Pancreas (tissue), 10 donors: Measurements from ENCODE around the gene PAGR1. TPM values are rescaled to one million over a fixed set of nuclear protein-coding genes. Genes with fewer than 3 reads are reported as not detected.

Source experiments
- ATAC-seq, 4 donors: fragments of 200-7000 bp; cut with Tn5 transposase; one replicate each; pipeline versions ENCODE4 v1.8.0 to v1.9.1; 2020; ENCODE audit warnings: mild to moderate bottlenecking in 4 of 4, moderate library complexity in 4 of 4
- DNase-seq, 6 donors: peaks; one replicate each; pipeline ENCODE4 v3.0.0-alpha.2; 2020
- FAIRE-seq: peaks from 2 replicates; lab custom pipeline; 2012; peaks lifted over from hg19 to GRCh38; lab: Jason Lieb, UNC
- H3K27ac ChIP-seq, 4 donors: fragments of 200-600 bp; sonication (generic); 1 replicate in 3 of 4; 2 replicates in 1 of 4; pipeline versions ENCODE4 v1.5.0 to v1.8.0; 2020
- H3K27me3 ChIP-seq, 4 donors: fragments of 200-600 bp; one replicate each; pipeline ENCODE4 v1.8.0; 2021
- H3K36me3 ChIP-seq, 3 donors: fragments of 200-600 bp; sonication (generic) in 1 of 3; one replicate each; pipeline versions ENCODE4 v1.5.0 to v1.8.0; 2020 to 2021
- H3K4me1 ChIP-seq, 3 donors: fragments of 200-600 bp; one replicate each; pipeline ENCODE4 v1.8.0; 2021
- H3K4me3 ChIP-seq, 4 donors: fragments of 200-600 bp; sonication (generic) in 2 of 4; one replicate each; pipeline versions ENCODE4 v1.5.0 to v1.8.0; 2020 to 2021
- H3K9me3 ChIP-seq, 4 donors: fragments of 200-600 bp; one replicate each; pipeline ENCODE4 v1.8.0; 2021
- WGBS, 2 donors: extraction: QIAGEN DNeasy Blood & Tissue Kit; methylation state at CpG; one replicate each; pipeline ENCODE4 v1.1.7; 2013; 5-methylcytosine and 5-hydroxymethylcytosine counted together
- intact Hi-C, 3 donors: fragments of 100-400 bp; cut with DNase I; formaldehyde crosslinking; loops; one replicate each; pipeline versions ENCODE4 v1.11.1 to v1.14.2; 2022
- polyA plus RNA-seq, 2 donors: library from polyadenylated mRNA; stranded (reverse); fragments of 200-250 nt; gene quantifications; one replicate each; pipeline ENCODE4 v1.2.3, GENCODE V29; 2013
- total RNA-seq, 6 donors: library from RNA; stranded (reverse); fragmentation: NEBNext Ultra II Directional in 4 of 6; extraction: Animal tissue kit (Norgen Biotek cat#: 25700) in 4 of 6; gene quantifications; one replicate each; pipeline versions ENCODE4 v1.2.1 to v1.2.4, GENCODE V29; 2021 to 2023
- TF ChIP-seq, protein P1 (sequence below), 4 donors: fragments of 200-600 bp; sonication (generic) in 3 of 4; IDR thresholded peaks; one replicate each; pipeline versions ENCODE4 v1.5.0 to v1.8.0; 2021; ENCODE audit warnings: antibody characterized with exemption in 4 of 4
- donor health status: healthy with polysubstance abuse.
- donor health status: DM: no; HTN: no; CAD: no; lungs with moderate emphysema.
- donor health status: DM: no; HTN: no; CAD: no.
- donor health status: control.
- donor health status: control.
- donor health status: Bipolar disorder and iron deficiency.
- donor health status: DM: yes; HTN: yes; CAD: no.
- donor health status: DM: no; HTN: no; CAD: no.
- donor health status: DM: no; HTN: no; CAD: no.
- donor health status: DM: yes; HTN: yes; CAD: no.

The PAGR1 gene
- total and polyA plus RNA-seq, 8 donors: 8.1 to 34.7 (median 12.7) TPM

DNA sequence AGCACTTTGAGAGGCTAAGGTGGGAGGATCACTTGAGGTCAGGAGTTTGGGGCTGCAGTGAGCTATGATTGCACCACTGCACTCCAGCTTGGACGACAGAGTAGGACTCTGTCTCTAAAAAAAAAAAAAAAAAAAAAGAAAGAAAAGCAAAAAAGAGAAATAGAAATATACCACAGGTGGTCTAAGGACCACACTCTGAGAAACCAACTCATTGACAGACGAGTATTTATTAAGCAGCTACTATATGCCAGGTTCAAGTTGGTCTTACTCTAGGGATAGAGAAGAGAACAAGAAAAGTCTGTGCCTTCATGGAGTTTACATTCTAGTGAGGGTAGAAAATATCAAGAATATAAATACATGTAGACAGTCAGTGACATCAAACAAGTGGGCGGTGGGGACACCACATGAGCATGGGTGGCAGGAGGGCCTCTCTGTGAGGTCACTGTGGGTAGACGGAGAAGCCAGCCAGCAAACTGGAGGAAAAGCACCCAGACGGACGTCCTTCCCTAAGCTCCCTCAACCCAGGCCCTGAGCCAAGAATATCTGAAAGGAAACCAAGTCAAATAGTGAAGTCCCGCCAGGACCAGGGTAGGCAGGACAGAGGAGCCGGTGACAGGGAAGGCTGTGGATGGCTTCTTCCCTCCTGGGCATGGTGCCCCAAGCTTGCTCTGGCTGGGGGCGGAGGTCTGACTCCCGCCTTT lies 42.3 kb downstream of the PAGR1 start:
- peaks cover 0 to 9% (median 0%) of the 10 kb centered on the region in 3 donors for H3K36me3 ChIP-seq
- H3K27me3 ChIP-seq: no peaks in the 10 kb centered on the region
- intact Hi-C loops: no loop called here
- peaks cover 0 to 13% (median 11%) of the 10 kb centered on the region in 3 donors for H3K4me1 ChIP-seq
- no peak for FAIRE-seq
- no peak overlapping the region for H3K27ac ChIP-seq
- no peak for ATAC-seq
- H3K9me3 ChIP-seq: no peaks in the 10 kb centered on the region
- no peak overlapping the region for H3K4me3 ChIP-seq
- TF ChIP-seq, protein P1, sequence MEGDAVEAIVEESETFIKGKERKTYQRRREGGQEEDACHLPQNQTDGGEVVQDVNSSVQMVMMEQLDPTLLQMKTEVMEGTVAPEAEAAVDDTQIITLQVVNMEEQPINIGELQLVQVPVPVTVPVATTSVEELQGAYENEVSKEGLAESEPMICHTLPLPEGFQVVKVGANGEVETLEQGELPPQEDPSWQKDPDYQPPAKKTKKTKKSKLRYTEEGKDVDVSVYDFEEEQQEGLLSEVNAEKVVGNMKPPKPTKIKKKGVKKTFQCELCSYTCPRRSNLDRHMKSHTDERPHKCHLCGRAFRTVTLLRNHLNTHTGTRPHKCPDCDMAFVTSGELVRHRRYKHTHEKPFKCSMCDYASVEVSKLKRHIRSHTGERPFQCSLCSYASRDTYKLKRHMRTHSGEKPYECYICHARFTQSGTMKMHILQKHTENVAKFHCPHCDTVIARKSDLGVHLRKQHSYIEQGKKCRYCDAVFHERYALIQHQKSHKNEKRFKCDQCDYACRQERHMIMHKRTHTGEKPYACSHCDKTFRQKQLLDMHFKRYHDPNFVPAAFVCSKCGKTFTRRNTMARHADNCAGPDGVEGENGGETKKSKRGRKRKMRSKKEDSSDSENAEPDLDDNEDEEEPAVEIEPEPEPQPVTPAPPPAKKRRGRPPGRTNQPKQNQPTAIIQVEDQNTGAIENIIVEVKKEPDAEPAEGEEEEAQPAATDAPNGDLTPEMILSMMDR (IDR thresholded peaks at IDR 0.05): no peak
- DNase-seq: peak in 1 of 6 donors; percentile 58
- WGBS, 2 donors: 50 to 53% methylated on average over 10 of the region's 10 CpGs

DNA sequence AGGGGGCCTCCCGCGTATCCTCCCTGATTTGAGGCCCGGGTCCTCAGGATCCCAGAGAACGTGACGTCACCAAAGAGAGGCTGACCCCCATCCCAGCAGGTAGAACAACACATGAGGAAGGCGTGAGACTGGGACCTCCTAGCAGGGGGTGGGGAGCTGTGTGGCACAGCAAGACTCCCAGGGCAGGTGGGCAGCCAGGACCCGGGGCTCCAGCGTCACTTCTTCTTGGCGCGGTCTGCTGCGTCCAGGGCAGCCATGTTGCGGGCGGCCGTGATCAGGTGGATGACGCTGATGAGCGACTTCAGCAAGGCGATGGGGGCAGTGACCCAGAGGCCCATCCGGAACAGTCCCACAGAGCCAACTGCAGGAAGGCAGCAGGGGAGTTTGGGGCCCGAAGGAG lies 43.0 kb downstream of the PAGR1 start:
- Histone ChIP-seq H3K4me3 (no peak overlapping the region), H3K36me3 (peaks cover 0 to 9% (median 0%) of the 10 kb centered on the region in 3 donors), H3K27ac (no peak overlapping the region), H3K27me3 (no peaks in the 10 kb centered on the region), H3K9me3 (no peaks in the 10 kb centered on the region), H3K4me1 (peaks cover 0 to 16% (median 11%) of the 10 kb centered on the region in 3 donors)
- ATAC-seq (no peak), DNase-seq (no peak), FAIRE-seq (no peak)
- TF ChIP-seq, protein P1 (IDR thresholded peaks at IDR 0.05): no peak
- intact Hi-C loops: no loop called here
- 91 to 95% methylated on average over 18 to 19 of the region's 19 CpGs for WGBS, 2 donors

DNA sequence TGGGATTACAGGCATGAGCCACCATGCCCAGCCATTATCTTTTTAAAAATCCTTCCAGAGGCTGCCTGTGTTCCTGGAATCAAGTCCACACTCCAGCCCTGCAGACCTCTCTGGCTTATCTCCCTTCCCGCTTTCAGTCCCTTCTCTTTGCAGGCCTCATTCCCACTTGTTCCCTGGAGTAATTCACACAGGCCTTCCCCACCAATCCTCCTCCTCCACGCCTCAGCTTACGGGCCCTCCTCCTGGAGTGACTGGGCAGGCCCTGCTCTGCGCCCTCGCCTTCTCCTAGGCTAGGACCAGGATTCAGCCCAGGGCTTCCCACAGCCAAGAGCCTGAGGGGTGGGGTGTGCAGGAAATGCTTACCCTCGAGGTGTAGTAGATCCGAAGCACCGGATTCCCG lies 44.3 kb downstream of the PAGR1 start:
- H3K27ac ChIP-seq: no peak overlapping the region
- FAIRE-seq: no peak
- DNase-seq: no peak

DNA sequence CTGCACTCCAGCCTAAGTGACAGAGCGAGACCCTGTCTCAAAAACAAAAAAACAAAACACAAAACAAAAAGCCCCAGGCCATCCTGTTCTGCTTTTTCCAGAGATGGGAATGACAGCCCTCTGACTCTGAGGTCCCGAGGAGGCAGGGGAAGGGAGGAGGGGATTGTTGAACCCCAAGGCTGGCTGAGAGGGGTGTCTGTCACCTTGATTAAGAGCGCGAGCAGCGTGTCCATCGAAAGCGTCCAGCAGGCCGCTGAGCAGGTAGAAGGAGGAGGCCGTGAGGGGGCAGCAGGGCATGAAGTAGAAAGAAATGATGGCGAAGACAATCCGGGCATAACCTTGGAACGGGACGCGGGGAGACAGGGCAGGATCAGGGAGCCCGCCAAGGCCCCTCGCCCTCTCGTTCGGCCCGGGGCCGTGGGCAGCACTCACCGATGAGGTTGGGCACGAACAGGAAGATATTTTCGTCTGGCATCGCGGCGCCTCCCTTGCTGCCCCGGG lies 46.5 kb downstream of the PAGR1 start:
- Histone ChIP-seq H3K4me3 (peak overlapping the region; percentile 76 to 100 (median 89)), H3K27me3 (no peaks in the 10 kb centered on the region), H3K27ac (peak overlapping the region; percentile 85 to 96 (median 90)), H3K4me1 (peaks cover 0 to 16% (median 11%) of the 10 kb centered on the region in 3 donors), H3K9me3 (no peaks in the 10 kb centered on the region), H3K36me3 (peaks cover 0 to 9% (median 0%) of the 10 kb centered on the region in 3 donors)
- 2% methylated on average over 27 of the region's 27 CpGs for WGBS, 2 donors
- FAIRE-seq (no peak), ATAC-seq (peak; percentile 8 to 28 (median 18)), DNase-seq (peak in 1 of 6 donors; percentile 30)
- TF ChIP-seq, protein P1 (IDR thresholded peaks at IDR 0.05): no peak
- intact Hi-C loops: loop anchor here in 1 of 3 donors (10.0 kb wide), 1 partner anchor 142 kb away; no protein-coding TSS in a partner anchor

More for the DNA sequence above, 44.3 kb downstream of the PAGR1 start:
- H3K27me3 ChIP-seq: no peaks in the 10 kb centered on the region
- H3K9me3 ChIP-seq: no peaks in the 10 kb centered on the region
- TF ChIP-seq, protein P1 (IDR thresholded peaks at IDR 0.05): no peak
- intact Hi-C loops: loop anchor here in 1 of 3 donors (10.0 kb wide), 1 partner anchor 145 kb away; no protein-coding TSS in a partner anchor
- no peak for ATAC-seq
- no peak overlapping the region for H3K4me3 ChIP-seq
- 88 to 92% methylated on average over 9 of the region's 9 CpGs for WGBS, 2 donors
- peaks cover 0 to 16% (median 11%) of the 10 kb centered on the region in 3 donors for H3K4me1 ChIP-seq
- H3K36me3 ChIP-seq: peaks cover 0 to 9% (median 0%) of the 10 kb centered on the region in 3 donors
